HFF-Myc (cell line): ENCODE data around the gene HEXD.
"Not testable (repeated sequence)": the region's sequence is repeated elsewhere in the genome, so short reads cannot be mapped to it uniquely, and the experiment has no call there.

Source experiments
- DNase-seq: peaks from one replicate; pipeline ENCODE4 v3.0.0-alpha.2; 2011; ENCODE audit warnings: low read depth; ENCODE audit errors: extremely low read depth
- H3K4me3 ChIP-seq: replicated peaks from 2 replicates; pipeline ENCODE4 v1.5.1; 2011; ENCODE audit warnings: low read depth, mild to moderate bottlenecking, control low read depth, low read length
- TF ChIP-seq, protein P1 (sequence below): IDR thresholded peaks from 2 replicates; pipeline ENCODE4 v1.5.1; 2012; ENCODE audit warnings: mild to moderate bottlenecking, low read depth, low read length, control low read depth; ENCODE audit errors: missing control alignments

Gene HEXD

DNA sequence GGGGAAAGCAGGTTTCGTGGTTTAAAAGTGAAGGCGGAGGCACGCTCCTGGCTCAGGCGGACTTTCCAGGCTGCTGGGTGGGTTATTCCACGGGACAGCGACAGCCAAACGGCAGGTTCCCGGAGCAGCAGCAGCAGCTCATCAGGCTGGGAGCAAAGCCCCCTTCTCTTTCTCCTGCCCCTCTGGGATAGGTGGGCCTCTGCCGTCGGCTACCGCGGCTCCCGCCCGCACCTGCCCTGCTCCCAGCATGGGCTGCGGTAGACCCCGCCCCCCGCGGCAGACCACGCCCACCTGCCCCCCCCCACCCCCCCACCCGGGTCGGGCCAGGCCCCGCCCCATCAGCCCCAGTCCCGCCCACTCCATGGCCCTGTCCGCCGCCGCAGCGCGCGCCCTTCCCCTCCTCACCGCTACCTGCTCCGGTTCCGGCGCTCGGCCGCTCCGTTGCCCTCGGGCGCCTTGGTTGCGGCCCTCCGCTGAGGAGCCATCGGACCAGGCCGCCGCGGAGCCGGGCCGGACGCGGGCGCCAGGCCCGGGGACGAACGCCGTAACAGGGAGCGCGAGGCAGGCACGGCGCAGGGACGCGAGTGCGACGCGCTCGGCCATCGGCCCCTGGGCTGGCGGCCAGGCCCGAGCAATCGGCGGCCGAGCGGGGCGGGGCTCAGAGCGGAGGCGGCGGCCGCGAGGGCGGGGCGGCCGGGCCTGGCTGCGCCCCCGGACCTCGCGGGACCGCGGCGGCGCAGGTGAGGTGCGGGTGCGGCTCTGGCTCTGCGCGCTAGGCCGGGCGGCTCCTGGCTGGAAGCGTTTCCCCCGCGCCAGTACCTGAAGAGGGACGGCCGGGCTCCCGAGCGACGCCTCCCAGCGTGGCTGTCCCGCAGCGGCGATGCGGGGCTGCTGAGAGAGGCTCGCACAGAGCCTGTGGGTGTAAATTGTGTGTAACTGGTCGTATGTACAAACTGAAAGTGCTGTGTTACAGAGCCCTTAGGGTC lies at the start of gene HEXD, which contains the start of gene OGFOD3:
Gene HEXD (plus strand): TSS at position 347 of the 986 bp plus-strand sequence. CDS start 1,453 bp downstream, outside the sequence.
Gene OGFOD3 (minus strand): TSS at position 586 of the 986 bp plus-strand sequence. CDS start 101 bp downstream, at position 485.
- peak within 1 kb of the TSS; percentile 77 for H3K4me3 ChIP-seq
- DNase-seq, result no peak
- TF ChIP-seq, protein P1, sequence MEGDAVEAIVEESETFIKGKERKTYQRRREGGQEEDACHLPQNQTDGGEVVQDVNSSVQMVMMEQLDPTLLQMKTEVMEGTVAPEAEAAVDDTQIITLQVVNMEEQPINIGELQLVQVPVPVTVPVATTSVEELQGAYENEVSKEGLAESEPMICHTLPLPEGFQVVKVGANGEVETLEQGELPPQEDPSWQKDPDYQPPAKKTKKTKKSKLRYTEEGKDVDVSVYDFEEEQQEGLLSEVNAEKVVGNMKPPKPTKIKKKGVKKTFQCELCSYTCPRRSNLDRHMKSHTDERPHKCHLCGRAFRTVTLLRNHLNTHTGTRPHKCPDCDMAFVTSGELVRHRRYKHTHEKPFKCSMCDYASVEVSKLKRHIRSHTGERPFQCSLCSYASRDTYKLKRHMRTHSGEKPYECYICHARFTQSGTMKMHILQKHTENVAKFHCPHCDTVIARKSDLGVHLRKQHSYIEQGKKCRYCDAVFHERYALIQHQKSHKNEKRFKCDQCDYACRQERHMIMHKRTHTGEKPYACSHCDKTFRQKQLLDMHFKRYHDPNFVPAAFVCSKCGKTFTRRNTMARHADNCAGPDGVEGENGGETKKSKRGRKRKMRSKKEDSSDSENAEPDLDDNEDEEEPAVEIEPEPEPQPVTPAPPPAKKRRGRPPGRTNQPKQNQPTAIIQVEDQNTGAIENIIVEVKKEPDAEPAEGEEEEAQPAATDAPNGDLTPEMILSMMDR, result no peak

DNA sequence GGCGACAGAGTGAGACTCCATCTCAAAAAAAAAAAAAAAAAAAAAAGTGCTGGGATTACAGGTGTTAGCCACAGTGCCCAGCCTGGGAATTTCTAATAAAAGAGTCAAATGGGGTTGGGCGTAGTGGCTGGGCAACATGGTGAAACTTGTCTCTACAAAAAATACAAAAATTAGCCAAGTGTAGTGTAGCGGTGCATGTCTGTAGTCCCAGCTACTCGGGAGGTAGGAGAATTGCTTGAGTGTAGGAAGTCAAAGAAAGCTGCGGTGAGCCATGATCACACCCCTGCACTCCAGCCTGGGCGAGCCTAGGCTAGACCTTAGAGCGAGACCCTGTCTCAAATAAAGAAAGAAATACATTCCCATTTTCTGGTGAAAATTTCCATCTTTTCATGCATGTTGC lies 48.9 kb upstream of the HEXD start:
- TF ChIP-seq, protein P1, result no peak
- no peak for DNase-seq

DNA sequence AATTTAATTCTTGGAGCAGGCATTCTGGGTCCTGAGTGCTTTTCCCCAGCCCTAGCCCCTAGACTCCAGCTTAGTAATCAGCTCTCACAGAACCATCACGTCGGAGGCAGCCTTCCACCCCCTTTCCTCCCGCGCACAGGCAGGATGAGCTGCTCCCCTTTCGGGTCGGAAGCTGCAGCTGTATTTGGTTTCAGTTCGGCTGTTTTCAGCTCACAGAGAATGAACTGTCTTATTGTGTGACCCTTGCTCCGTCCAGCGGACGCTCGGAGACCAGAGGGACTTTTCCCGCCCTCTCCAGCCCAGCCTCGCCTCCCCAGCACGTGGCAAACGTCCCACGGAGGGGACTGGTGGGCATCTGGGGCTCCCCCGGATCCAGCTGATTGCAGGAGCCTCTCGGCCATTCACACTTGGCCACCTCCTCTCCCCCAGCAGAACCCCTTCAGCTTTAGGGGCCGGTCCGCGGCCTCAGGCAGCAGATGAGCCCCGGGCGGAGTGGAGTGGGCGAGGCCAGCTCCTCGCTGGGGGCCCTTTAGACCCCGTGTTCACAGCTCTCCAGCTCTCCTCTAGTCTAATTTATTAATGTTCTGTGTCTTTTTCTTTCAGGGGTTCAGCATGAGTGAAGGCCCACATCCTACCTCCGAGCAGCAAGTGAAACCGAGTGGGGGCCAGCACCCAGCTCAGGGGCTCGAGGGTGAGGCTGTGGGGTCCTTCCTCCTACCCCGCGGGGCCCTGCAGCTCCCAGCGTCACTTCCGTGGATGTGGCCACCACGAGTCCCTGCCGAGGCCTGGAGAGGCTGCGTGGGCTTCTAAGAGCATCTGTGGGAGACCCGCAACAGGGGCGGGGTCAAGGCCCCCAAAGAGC lies 47.4 kb upstream of the HEXD start:
- no peak for DNase-seq
- TF ChIP-seq, protein P1, result no peak
- no peak overlapping the region for H3K4me3 ChIP-seq

More for the DNA sequence above, 48.9 kb upstream of the HEXD start:
- no peak overlapping the region for H3K4me3 ChIP-seq

- TF ChIP-seq, protein P1, result no peak
- no peak for DNase-seq
- no peak within 1 kb of the TSS for H3K4me3 ChIP-seq
Observed at GRCh38 chr17:82371333-82372248, 46.6 kb upstream of the HEXD start, which contains the start of gene UTS2R. UTS2R (plus strand) TSS chr17:82371765; CDS start chr17:82374325, 2,560 bp downstream.

DNA sequence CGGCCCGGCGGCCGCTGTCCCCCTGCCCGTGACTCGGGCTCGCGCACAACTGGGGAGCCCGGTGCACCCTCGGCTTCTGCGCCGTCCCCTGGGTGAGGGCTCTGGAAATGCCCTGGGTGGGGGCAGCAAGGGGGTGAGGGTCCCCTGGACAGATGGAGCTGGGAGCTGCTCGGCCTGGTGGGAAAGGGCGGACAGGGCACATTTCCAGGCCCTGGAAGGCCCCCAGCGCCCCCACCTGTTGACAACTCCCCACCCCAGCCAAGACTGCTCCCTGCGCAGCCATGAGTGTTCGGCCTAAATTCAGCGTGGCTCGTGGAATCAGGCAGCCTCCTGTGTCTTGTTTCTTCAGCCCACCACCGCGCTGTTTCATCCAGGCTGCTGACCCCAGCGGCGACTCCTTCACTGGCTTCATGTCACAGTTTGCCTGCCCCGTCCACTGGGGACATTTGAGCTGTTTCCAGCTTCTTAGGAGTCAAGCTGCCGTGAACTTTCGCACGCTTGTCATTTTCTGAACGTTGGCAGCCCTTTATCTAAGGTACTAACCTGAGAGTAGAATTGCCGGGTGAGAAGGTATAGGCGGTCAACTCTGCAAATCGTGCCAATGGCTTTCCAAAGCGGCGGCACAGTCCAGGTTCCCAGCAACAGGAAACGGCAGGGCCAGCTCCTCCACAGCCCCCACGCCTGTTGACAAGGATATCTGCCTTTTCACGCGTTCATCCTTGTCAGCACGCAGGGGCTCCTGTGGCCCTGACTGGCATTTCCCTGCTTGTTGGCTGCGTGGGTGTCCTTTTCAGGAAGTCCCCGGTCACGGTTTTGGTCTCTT lies 45.7 kb upstream of the HEXD start:
- TF ChIP-seq, protein P1, result no peak
- H3K4me3 ChIP-seq, result no peak overlapping the region
- no peak for DNase-seq

DNA sequence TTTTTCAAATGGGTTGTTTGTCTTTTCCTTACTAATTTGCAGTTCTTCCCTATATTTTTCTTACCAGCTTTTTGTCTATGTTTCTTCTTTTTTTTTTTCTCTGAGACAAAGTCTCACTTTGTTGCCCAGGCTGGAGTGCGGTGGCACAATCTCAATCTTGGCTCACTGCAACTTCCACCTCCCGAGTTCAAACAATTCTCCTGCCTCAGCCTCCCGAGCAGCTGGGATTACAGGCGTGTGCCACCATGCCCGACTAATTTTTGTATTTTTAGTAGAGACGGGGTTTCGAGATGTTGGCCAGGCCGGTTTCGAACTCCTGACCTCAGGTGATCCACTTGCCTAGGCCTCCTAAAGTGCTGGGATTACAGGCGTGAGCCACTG lies 45.1 kb upstream of the HEXD start:
- not testable (repeated sequence) for H3K4me3 ChIP-seq, DNase-seq
